ENCODE data around the gene EEF2.
A peak's percentile ranks its signal among the peaks of the same experiment; 100 is the strongest.
"Not testable (repeated sequence)": the region's sequence is repeated elsewhere in the genome, so short reads cannot be mapped to it uniquely, and the experiment has no call there.

Gene EEF2

GRCh38 chr19:4014541-4015491 is 29.6 kb upstream of the EEF2 start:
- no peak for DNase-seq

GRCh38 chr19:4013886-4014540 is 28.8 kb upstream of the EEF2 start:
- DNase-seq: no peak

- no peak for DNase-seq
These were observed 27.8 kb upstream of the EEF2 start for GRCh38 chr19:4012975-4013634.

GRCh38 chr19:4012092-4012974 is 27.1 kb upstream of the EEF2 start:
- DNase-seq: no peak

GRCh38 chr19:4011430-4011829 is 26.2 kb upstream of the EEF2 start:
- DNase-seq: not testable (repeated sequence)

GRCh38 chr19:4010808-4011110 is 25.5 kb upstream of the EEF2 start:
- no peak for DNase-seq

- DNase-seq: no peak
These were observed 24.9 kb upstream of the EEF2 start for GRCh38 chr19:4009990-4010807.

- DNase-seq: peak; percentile 15
These were observed 22.7 kb upstream of the EEF2 start for GRCh38 chr19:4007836-4008539.

- peak; percentile 94 for DNase-seq
These were observed 22.0 kb upstream of the EEF2 start, which contains the start of gene PIAS4 for GRCh38 chr19:4007021-4007835. TSS of gene PIAS4 (plus strand) at chr19:4007736. CDS start at chr19:4007761, 25 bp downstream.

- peak; percentile 7 for DNase-seq
These were observed 20.2 kb upstream of the EEF2 start for GRCh38 chr19:4005436-4005835.

GRCh38 chr19:4000798-4001197 is 15.5 kb upstream of the EEF2 start:
- not testable (repeated sequence) for DNase-seq

GRCh38 chr19:3998667-3999412 is 13.6 kb upstream of the EEF2 start:
- DNase-seq: not testable (repeated sequence)

- no peak for DNase-seq
These were observed 10.3 kb upstream of the EEF2 start for GRCh38 chr19:3995607-3996006.

- DNase-seq: no peak
These were observed 5.5 kb upstream of the EEF2 start for GRCh38 chr19:3990815-3991117.

GRCh38 chr19:3987619-3988371 is 2.5 kb upstream of the EEF2 start:
- peak; percentile 86 for DNase-seq

- DNase-seq: peak; percentile 88
These were observed 1.2 kb upstream of the EEF2 start for GRCh38 chr19:3986260-3987041.

- peak; percentile 63 for DNase-seq
These were observed 488 bp upstream of the EEF2 start for GRCh38 chr19:3985643-3986259.

GRCh38 chr19:3984584-3984907 is 717 bp downstream of the EEF2 start:
- no peak for DNase-seq
